ENCODE measurements around the gene AGAP5. TPM values are rescaled to one million over a fixed set of nuclear protein-coding genes. Genes with fewer than 3 reads are reported as not detected.

AGAP5 gene
- total and polyA plus RNA-seq, 9 of the 15 experiments (the other 6 are each of a cell fraction or from before 2014, with no cell fraction given), result 0.32 to 7.5 (median 5.3) TPM

- peak; percentile 46 for TF ChIP-seq LEF1 (IDR thresholded peaks at IDR 0.05)
- 0 out of 2 replicates have a peak, but pooled peaks have one; percentile 47 for TF ChIP-seq NCOA6 (IDR thresholded peaks at IDR 0.05)
- TF ChIP-seq CBX1 (IDR thresholded peaks at IDR 0.05; ENCODE audit: low read depth), result peak; percentile 89; the same call in 1 of the 2 replicates
- no peak for TF ChIP-seq SRSF9 (IDR thresholded peaks at IDR 0.05; ENCODE audit: borderline replicate concordance, low read depth, low read length)
- TF ChIP-seq, protein P1, sequence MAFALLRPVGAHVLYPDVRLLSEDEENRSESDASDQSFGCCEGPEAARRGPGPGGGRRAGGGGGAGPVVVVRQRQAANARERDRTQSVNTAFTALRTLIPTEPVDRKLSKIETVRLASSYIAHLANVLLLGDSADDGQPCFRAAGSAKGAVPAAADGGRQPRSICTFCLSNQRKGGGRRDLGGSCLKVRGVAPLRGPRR (CRISPR knock-in tag; IDR thresholded peaks at IDR 0.05), result no peak
- TF ChIP-seq SMAD2 (IDR thresholded peaks at IDR 0.05; ENCODE audit: low read depth, low read length), result no peak
- TF ChIP-seq GATAD2B (IDR thresholded peaks at IDR 0.05; ENCODE audit: borderline replicate concordance), result no peak; the same call in 1 of the 2 replicates
- TF ChIP-seq, protein P2, sequence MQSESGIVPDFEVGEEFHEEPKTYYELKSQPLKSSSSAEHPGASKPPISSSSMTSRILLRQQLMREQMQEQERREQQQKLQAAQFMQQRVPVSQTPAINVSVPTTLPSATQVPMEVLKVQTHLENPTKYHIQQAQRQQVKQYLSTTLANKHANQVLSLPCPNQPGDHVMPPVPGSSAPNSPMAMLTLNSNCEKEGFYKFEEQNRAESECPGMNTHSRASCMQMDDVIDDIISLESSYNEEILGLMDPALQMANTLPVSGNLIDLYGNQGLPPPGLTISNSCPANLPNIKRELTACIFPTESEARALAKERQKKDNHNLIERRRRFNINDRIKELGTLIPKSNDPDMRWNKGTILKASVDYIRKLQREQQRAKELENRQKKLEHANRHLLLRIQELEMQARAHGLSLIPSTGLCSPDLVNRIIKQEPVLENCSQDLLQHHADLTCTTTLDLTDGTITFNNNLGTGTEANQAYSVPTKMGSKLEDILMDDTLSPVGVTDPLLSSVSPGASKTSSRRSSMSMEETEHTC (IDR thresholded peaks at IDR 0.05), result no peak
- TF ChIP-seq RBM15 (IDR thresholded peaks at IDR 0.05; ENCODE audit: insufficient read depth, low read length), result no peak
- TF ChIP-seq, protein P3, sequence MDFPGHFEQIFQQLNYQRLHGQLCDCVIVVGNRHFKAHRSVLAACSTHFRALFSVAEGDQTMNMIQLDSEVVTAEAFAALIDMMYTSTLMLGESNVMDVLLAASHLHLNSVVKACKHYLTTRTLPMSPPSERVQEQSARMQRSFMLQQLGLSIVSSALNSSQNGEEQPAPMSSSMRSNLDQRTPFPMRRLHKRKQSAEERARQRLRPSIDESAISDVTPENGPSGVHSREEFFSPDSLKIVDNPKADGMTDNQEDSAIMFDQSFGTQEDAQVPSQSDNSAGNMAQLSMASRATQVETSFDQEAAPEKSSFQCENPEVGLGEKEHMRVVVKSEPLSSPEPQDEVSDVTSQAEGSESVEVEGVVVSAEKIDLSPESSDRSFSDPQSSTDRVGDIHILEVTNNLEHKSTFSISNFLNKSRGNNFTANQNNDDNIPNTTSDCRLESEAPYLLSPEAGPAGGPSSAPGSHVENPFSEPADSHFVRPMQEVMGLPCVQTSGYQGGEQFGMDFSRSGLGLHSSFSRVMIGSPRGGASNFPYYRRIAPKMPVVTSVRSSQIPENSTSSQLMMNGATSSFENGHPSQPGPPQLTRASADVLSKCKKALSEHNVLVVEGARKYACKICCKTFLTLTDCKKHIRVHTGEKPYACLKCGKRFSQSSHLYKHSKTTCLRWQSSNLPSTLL (IDR thresholded peaks at IDR 0.05), result peak; percentile 95
- peak; percentile 81 for TF ChIP-seq NEUROD1 (IDR thresholded peaks at IDR 0.05; ENCODE audit: borderline replicate concordance, low read depth, low read length, partially characterized antibody)
- peak; percentile 78 for TF ChIP-seq ZKSCAN1 (IDR thresholded peaks at IDR 0.05; ENCODE audit: low read depth, low read length)
- no peak for TF ChIP-seq HBP1 (CRISPR knock-in tag; IDR thresholded peaks at IDR 0.05)
- TF ChIP-seq FOXA1 (IDR thresholded peaks at IDR 0.05; ENCODE audit: borderline replicate concordance), result no peak
- TF ChIP-seq, protein P4, sequence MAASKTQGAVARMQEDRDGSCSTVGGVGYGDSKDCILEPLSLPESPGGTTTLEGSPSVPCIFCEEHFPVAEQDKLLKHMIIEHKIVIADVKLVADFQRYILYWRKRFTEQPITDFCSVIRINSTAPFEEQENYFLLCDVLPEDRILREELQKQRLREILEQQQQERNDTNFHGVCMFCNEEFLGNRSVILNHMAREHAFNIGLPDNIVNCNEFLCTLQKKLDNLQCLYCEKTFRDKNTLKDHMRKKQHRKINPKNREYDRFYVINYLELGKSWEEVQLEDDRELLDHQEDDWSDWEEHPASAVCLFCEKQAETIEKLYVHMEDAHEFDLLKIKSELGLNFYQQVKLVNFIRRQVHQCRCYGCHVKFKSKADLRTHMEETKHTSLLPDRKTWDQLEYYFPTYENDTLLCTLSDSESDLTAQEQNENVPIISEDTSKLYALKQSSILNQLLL (CRISPR knock-in tag; IDR thresholded peaks at IDR 0.05; ENCODE audit: borderline replicate concordance), result no peak
- no peak for TF ChIP-seq ZNF347 (CRISPR knock-in tag; IDR thresholded peaks at IDR 0.05; ENCODE audit: low read depth)
- no peak for TF ChIP-seq EWSR1 (IDR thresholded peaks at IDR 0.05; ENCODE audit: borderline replicate concordance, low read depth, partially characterized antibody)
Observed at GRCh38 chr10:73730153-73730906, 32.4 kb upstream of the AGAP5 start (continued).
